ENCODE measurements around the gene OTOGL.
A peak's percentile ranks its signal among the peaks of the same experiment; 100 is the strongest.
"Not testable (repeated sequence)": the region's sequence is repeated elsewhere in the genome, so short reads cannot be mapped to it uniquely, and the experiment has no call there.

The OTOGL gene

GRCh38 chr12:80222261-80222660 is 122.9 kb downstream of the OTOGL start:
- H3K14ac ChIP-seq (ENCODE audit: low read length) = no peak overlapping the region
- no peak overlapping the region for H3K23ac ChIP-seq (ENCODE audit: low read length)
- H3K4ac ChIP-seq (ENCODE audit: low read depth, low read length) = no peak overlapping the region
- H2BK120ac ChIP-seq (ENCODE audit: insufficient read depth, low read length, poor library complexity) = no peak overlapping the region
- no peak overlapping the region for H4K12ac ChIP-seq (ENCODE audit: low read depth, low read length)
- no peaks in the 10 kb centered on the region for H3K36me3 ChIP-seq (ENCODE audit: control insufficient read depth in 1 of 2, insufficient read depth in 2 of 2, low read length in 2 of 2)
- no peak overlapping the region for H2BK5ac ChIP-seq (ENCODE audit: low read depth, low read length, poor library complexity)
- H3K4me2 ChIP-seq (ENCODE audit: low read length) = no peak overlapping the region
- H3K27ac ChIP-seq (ENCODE audit: low read depth, low read length) = no peak overlapping the region
- no peak overlapping the region for H2BK12ac ChIP-seq (ENCODE audit: low read length)
- H3K9me3 ChIP-seq (ENCODE audit: insufficient read depth, low read depth, low read length) = no peaks in the 10 kb centered on the region
- DNase-seq = no peak
- no CpG with 5 or more reads among the region's 3 CpGs for WGBS (ENCODE audit: extremely low coverage, insufficient coverage, insufficient read length)
- no peak overlapping the region for H3K18ac ChIP-seq (ENCODE audit: low read length)
- no peaks in the 10 kb centered on the region for H3K27me3 ChIP-seq (ENCODE audit: insufficient read depth, low read length)
- H3K4me1 ChIP-seq (ENCODE audit: control insufficient read depth in 1 of 2, insufficient read depth in 2 of 2, low read length in 2 of 2) = peaks cover 0 to 4% of the 10 kb centered on the region in 2 experiments
- no peak overlapping the region for H2AFZ ChIP-seq (ENCODE audit: insufficient read depth, low read length, poor library complexity)
- no peak overlapping the region for H4K8ac ChIP-seq (ENCODE audit: low read depth, low read length)
- no peak overlapping the region for H2AK5ac ChIP-seq (ENCODE audit: low read length)
- no peak overlapping the region for H4K91ac ChIP-seq (ENCODE audit: low read depth, low read length)
- H3K79me1 ChIP-seq (ENCODE audit: low read length) = peaks cover 7% of the 10 kb centered on the region
- H3K79me2 ChIP-seq (ENCODE audit: control insufficient read depth, insufficient read depth, low read length, poor library complexity) = peaks cover 2% of the 10 kb centered on the region
- no peak overlapping the region for H3K4me3 ChIP-seq (ENCODE audit: low read depth, low read length)
- no peak overlapping the region for H3K9ac ChIP-seq (ENCODE audit: low read length)

- Histone ChIP-seq H3K79me1 (ENCODE audit: low read length) (no peaks in the 10 kb centered on the region), H3K27ac (ENCODE audit: low read depth, low read length) (no peak overlapping the region), H3K14ac (ENCODE audit: low read length) (no peak overlapping the region), H3K36me3 (ENCODE audit: control insufficient read depth in 1 of 2, insufficient read depth in 2 of 2, low read length in 2 of 2) (no peaks in the 10 kb centered on the region), H3K4me2 (ENCODE audit: low read length) (no peak overlapping the region), H2BK120ac (ENCODE audit: insufficient read depth, low read length, poor library complexity) (no peak overlapping the region), H4K12ac (ENCODE audit: low read depth, low read length) (no peak overlapping the region), H3K18ac (ENCODE audit: low read length) (no peak overlapping the region), H3K79me2 (ENCODE audit: control insufficient read depth, insufficient read depth, low read length, poor library complexity) (no peaks in the 10 kb centered on the region), H2BK12ac (ENCODE audit: low read length) (no peak overlapping the region), H4K8ac (ENCODE audit: low read depth, low read length) (no peak overlapping the region), H3K4ac (ENCODE audit: low read depth, low read length) (no peak overlapping the region), H2AFZ (ENCODE audit: insufficient read depth, low read length, poor library complexity) (no peak overlapping the region), H4K91ac (ENCODE audit: low read depth, low read length) (no peak overlapping the region), H3K9me3 (ENCODE audit: insufficient read depth, low read depth, low read length) (no peaks in the 10 kb centered on the region), H3K9ac (ENCODE audit: low read length) (no peak overlapping the region), H2AK5ac (ENCODE audit: low read length) (no peak overlapping the region), H3K27me3 (ENCODE audit: insufficient read depth, low read length) (no peaks in the 10 kb centered on the region), H3K23ac (ENCODE audit: low read length) (no peak overlapping the region), H2BK5ac (ENCODE audit: low read depth, low read length, poor library complexity) (no peak overlapping the region), H3K4me1 (ENCODE audit: control insufficient read depth in 1 of 2, insufficient read depth in 2 of 2, low read length in 2 of 2) (no peaks in the 10 kb centered on the region), H3K4me3 (ENCODE audit: low read depth, low read length) (no peak overlapping the region)
- DNase-seq = no peak
- WGBS (ENCODE audit: extremely low coverage, insufficient coverage, insufficient read length) = no CpG with 5 or more reads among the region's 1 CpG
Measured at GRCh38 chr12:80226576-80226975, 127.2 kb downstream of the OTOGL start.

- not testable (repeated sequence) for DNase-seq; H3K4me3 ChIP-seq (ENCODE audit: low read depth, low read length); H4K8ac ChIP-seq (ENCODE audit: low read depth, low read length); H3K14ac ChIP-seq (ENCODE audit: low read length); H2AFZ ChIP-seq (ENCODE audit: insufficient read depth, low read length, poor library complexity); H3K4me2 ChIP-seq (ENCODE audit: low read length); H2BK5ac ChIP-seq (ENCODE audit: low read depth, low read length, poor library complexity); H2BK120ac ChIP-seq (ENCODE audit: insufficient read depth, low read length, poor library complexity); H4K91ac ChIP-seq (ENCODE audit: low read depth, low read length); H3K27me3 ChIP-seq (ENCODE audit: insufficient read depth, low read length); H4K12ac ChIP-seq (ENCODE audit: low read depth, low read length); H2AK5ac ChIP-seq (ENCODE audit: low read length); H3K79me2 ChIP-seq (ENCODE audit: control insufficient read depth, insufficient read depth, low read length, poor library complexity); H3K27ac ChIP-seq (ENCODE audit: low read depth, low read length); H3K18ac ChIP-seq (ENCODE audit: low read length); H3K4me1 ChIP-seq (ENCODE audit: control insufficient read depth in 1 of 2, insufficient read depth in 2 of 2, low read length in 2 of 2); H2BK12ac ChIP-seq (ENCODE audit: low read length); H3K9ac ChIP-seq (ENCODE audit: low read length); H3K36me3 ChIP-seq (ENCODE audit: control insufficient read depth in 1 of 2, insufficient read depth in 2 of 2, low read length in 2 of 2); H3K4ac ChIP-seq (ENCODE audit: low read depth, low read length); H3K79me1 ChIP-seq (ENCODE audit: low read length); H3K9me3 ChIP-seq (ENCODE audit: insufficient read depth, low read depth, low read length); H3K23ac ChIP-seq (ENCODE audit: low read length)
- WGBS (ENCODE audit: extremely low coverage, insufficient coverage, insufficient read length) = no CpG with 5 or more reads among the region's 4 CpGs
Measured at GRCh38 chr12:80227904-80228303, 128.6 kb downstream of the OTOGL start.

- Histone ChIP-seq H4K91ac (ENCODE audit: low read depth, low read length) (no peak overlapping the region), H3K9ac (ENCODE audit: low read length) (no peak overlapping the region), H3K79me2 (ENCODE audit: control insufficient read depth, insufficient read depth, low read length, poor library complexity) (no peaks in the 10 kb centered on the region), H3K4me2 (ENCODE audit: low read length) (no peak overlapping the region), H3K4me3 (ENCODE audit: low read depth, low read length) (no peak overlapping the region), H3K23ac (ENCODE audit: low read length) (no peak overlapping the region), H3K27ac (ENCODE audit: low read depth, low read length) (no peak overlapping the region), H3K18ac (ENCODE audit: low read length) (no peak overlapping the region), H2BK12ac (ENCODE audit: low read length) (no peak overlapping the region), H3K27me3 (ENCODE audit: insufficient read depth, low read length) (no peaks in the 10 kb centered on the region), H3K79me1 (ENCODE audit: low read length) (no peaks in the 10 kb centered on the region), H4K12ac (ENCODE audit: low read depth, low read length) (no peak overlapping the region), H3K4me1 (ENCODE audit: control insufficient read depth in 1 of 2, insufficient read depth in 2 of 2, low read length in 2 of 2) (no peaks in the 10 kb centered on the region), H2BK5ac (ENCODE audit: low read depth, low read length, poor library complexity) (no peak overlapping the region), H3K14ac (ENCODE audit: low read length) (no peak overlapping the region), H3K4ac (ENCODE audit: low read depth, low read length) (no peak overlapping the region), H2AK5ac (ENCODE audit: low read length) (no peak overlapping the region), H2BK120ac (ENCODE audit: insufficient read depth, low read length, poor library complexity) (no peak overlapping the region), H4K8ac (ENCODE audit: low read depth, low read length) (peak overlapping the region; percentile 16), H3K9me3 (ENCODE audit: insufficient read depth, low read depth, low read length) (no peaks in the 10 kb centered on the region), H2AFZ (ENCODE audit: insufficient read depth, low read length, poor library complexity) (no peak overlapping the region), H3K36me3 (ENCODE audit: control insufficient read depth in 1 of 2, insufficient read depth in 2 of 2, low read length in 2 of 2) (no peaks in the 10 kb centered on the region)
- DNase-seq = no peak
- no CpG with 5 or more reads among the region's 3 CpGs for WGBS (ENCODE audit: extremely low coverage, insufficient coverage, insufficient read length)
Measured at GRCh38 chr12:80230068-80230467, 130.7 kb downstream of the OTOGL start.

All from trophoblast cell (in vitro differentiated cells and primary cell).